GM23338 (cell line): ENCODE measurements around the gene CCDC177. TPM values are rescaled to one million over a fixed set of nuclear protein-coding genes. Genes with fewer than 3 reads are reported as not detected.

Source experiments
- ATAC-seq: fragments of 200-7000 bp; cut with Tn5 transposase; 3 replicates; pipeline ENCODE4 v1.9.1; 2020
- DNase-seq: peaks from one replicate; pipeline ENCODE4 v3.0.0-alpha.2; 2015; ENCODE audit warnings: low spot score
- H2AFZ ChIP-seq: fragments of 200-600 bp; sonication (generic); 2 replicates; pipeline ENCODE4 v1.8.0; 2016; ENCODE audit warnings: antibody characterized with exemption, mild to moderate bottlenecking, moderate library complexity
- H3F3A ChIP-seq: fragments of 200-600 bp; sonication (generic); replicated peaks from 2 replicates; pipeline ENCODE4 v1.8.0; 2017; ENCODE audit warnings: antibody characterized with exemption, mixed run types, low read depth
- H3K27ac ChIP-seq: fragments of 200-600 bp; sonication (generic); 2 replicates; pipeline ENCODE4 v1.6.1; 2016; ENCODE audit warnings: low read depth
- H3K27me3 ChIP-seq: fragments of 200-600 bp; sonication (generic); 2 replicates; pipeline ENCODE4 v1.8.0; 2016; ENCODE audit warnings: mild to moderate bottlenecking, mixed run types, moderate library complexity; ENCODE audit not compliant: insufficient read depth
- H3K36me3 ChIP-seq: fragments of 200-600 bp; sonication (generic); 2 replicates; pipeline ENCODE4 v1.8.0; 2016; ENCODE audit warnings: mild to moderate bottlenecking; ENCODE audit not compliant: insufficient read depth
- H3K4me1 ChIP-seq: fragments of 200-600 bp; sonication (generic); 2 replicates; pipeline ENCODE4 v1.8.0; 2016; ENCODE audit warnings: mild to moderate bottlenecking, moderate library complexity; ENCODE audit not compliant: insufficient read depth
- H3K4me2 ChIP-seq: fragments of 200-600 bp; sonication (generic); 2 replicates; pipeline ENCODE4 v1.7.1; 2017; ENCODE audit warnings: mixed run types
- H3K4me3 ChIP-seq: fragments of 200-600 bp; sonication (generic); 2 replicates; pipeline ENCODE4 v1.6.1; 2016; ENCODE audit warnings: mixed run types
- H3K79me2 ChIP-seq: fragments of 200-600 bp; sonication (generic); replicated peaks from 2 replicates; pipeline ENCODE4 v1.8.0; 2017; ENCODE audit warnings: mild to moderate bottlenecking; ENCODE audit not compliant: insufficient read depth
- H3K9me2 ChIP-seq: fragments of 200-600 bp; sonication (generic); 2 replicates; pipeline ENCODE4 v1.8.0; 2017; ENCODE audit not compliant: insufficient read depth
- H4K20me1 ChIP-seq: fragments of 200-600 bp; sonication (generic); replicated peaks from 2 replicates; pipeline ENCODE4 v1.8.0; 2017; ENCODE audit warnings: mild to moderate bottlenecking; ENCODE audit not compliant: insufficient read depth
- H3K27ac Mint-ChIP-seq: 2 replicates; pipeline ENCODE4 v1.8.0; 2020; ENCODE audit warnings: inconsistent platforms, mild to moderate bottlenecking, moderate library complexity, mixed read lengths
- H3K27me3 Mint-ChIP-seq: 3 replicates; pipeline ENCODE4 v1.8.0; 2022; ENCODE audit warnings: low read depth, mild to moderate bottlenecking, moderate library complexity, mixed read lengths, inconsistent platforms; ENCODE audit not compliant: insufficient read depth, poor library complexity
- H3K36me3 Mint-ChIP-seq: 3 replicates; pipeline ENCODE4 v1.8.0; 2021; ENCODE audit warnings: low read depth, mild to moderate bottlenecking, inconsistent platforms, moderate library complexity, mixed read lengths
- H3K4me1 Mint-ChIP-seq: 3 replicates; pipeline ENCODE4 v1.8.0; 2020; ENCODE audit warnings: mild to moderate bottlenecking, inconsistent platforms, mixed read lengths
- H3K4me3 Mint-ChIP-seq: 3 replicates; pipeline ENCODE4 v1.8.0; 2021; ENCODE audit warnings: moderate library complexity, mild to moderate bottlenecking, inconsistent platforms, mixed read lengths
- H3K9me3 Mint-ChIP-seq: 3 replicates; pipeline ENCODE4 v1.8.0; 2020; ENCODE audit warnings: moderate library complexity, mild to moderate bottlenecking, inconsistent platforms, mixed read lengths
- CREB1 ChIP-seq: fragments of 250-450 bp; sonication (Bioruptor Pico); IDR thresholded peaks from 2 replicates; pipeline ENCODE4 v1.5.0; 2020; ENCODE audit warnings: low read depth, mild to moderate bottlenecking, moderate library complexity
- ETS1 ChIP-seq: IDR thresholded peaks from 2 replicates; pipeline ENCODE4 v1.6.1; 2016; ENCODE audit warnings: antibody characterized with exemption
- EZH2 ChIP-seq: fragments of 200-600 bp; sonication (generic); IDR thresholded peaks from one replicate; pipeline ENCODE4 v1.8.0; 2017; ENCODE audit warnings: antibody characterized with exemption, mild to moderate bottlenecking, low read depth; ENCODE audit not compliant: unreplicated experiment
- EZH2phosphoT487 ChIP-seq: fragments of 200-600 bp; sonication (generic); IDR thresholded peaks from one replicate; pipeline ENCODE4 v1.8.1; 2018; ENCODE audit warnings: antibody characterized with exemption; ENCODE audit not compliant: unreplicated experiment
- JUNB ChIP-seq: IDR thresholded peaks from one replicate; pipeline ENCODE4 v1.6.1; 2016; ENCODE audit warnings: antibody characterized with exemption; ENCODE audit not compliant: unreplicated experiment
- NANOG ChIP-seq: IDR thresholded peaks from 2 replicates; pipeline ENCODE4 v1.6.1; 2016; ENCODE audit warnings: antibody characterized with exemption, borderline replicate concordance
- STAT1 ChIP-seq: IDR thresholded peaks from one replicate; pipeline ENCODE4 v1.6.1; 2016; ENCODE audit warnings: antibody characterized with exemption; ENCODE audit not compliant: unreplicated experiment
- ZNF331 ChIP-seq: fragments of 250-450 bp; sonication (Bioruptor Pico); IDR thresholded peaks from 2 replicates; pipeline ENCODE4 v1.5.0; 2020; ENCODE audit warnings: low read depth, mild to moderate bottlenecking, moderate library complexity
- ZNF462 ChIP-seq: fragments of 250-450 bp; sonication (Bioruptor Pico); IDR thresholded peaks from 2 replicates; pipeline ENCODE4 v1.5.0; 2020; ENCODE audit warnings: mild to moderate bottlenecking, moderate library complexity
- polyA plus RNA-seq: library from polyadenylated mRNA; unstranded; fragments of >200 nt; fragmentation: Nextera tagmentation; extraction: Ambion mirVana; gene quantifications from 2 replicates; pipeline ENCODE4 v1.2.1, GENCODE V29; 2016
- total RNA-seq: library from RNA; depleted of rRNA; stranded (reverse); fragments of >200 nt; shearing (Covaris generic); gene quantifications from 2 replicates; pipeline ENCODE4 v1.2.3, GENCODE V29; 2014

The CCDC177 gene
- total and polyA plus RNA-seq, 2 experiments from 2014 or later: 0.18 to 1.7 TPM

GRCh38 chr14:69619012-69619411, 44.3 kb upstream of the CCDC177 start (continued):
- TF ChIP-seq ZNF462 (CRISPR knock-in tag) (no peak), CREB1 (no peak), JUNB (no peak), EZH2phosphoT487 (no peak), NANOG (no peak)

- Mint-ChIP-seq H3K36me3 (no peaks in the 10 kb centered on the region), H3K9me3 (no peaks in the 10 kb centered on the region), H3K27me3 (peaks cover 2% of the 10 kb centered on the region), H3K4me1 (peaks cover 20% of the 10 kb centered on the region), H3K4me3 (no peak overlapping the region), H3K27ac (no peak overlapping the region)
- Histone ChIP-seq H3K27ac (no peak overlapping the region), H3K4me2 (no peak overlapping the region), H3F3A (no peaks in the 10 kb centered on the region), H2AFZ (no peak overlapping the region), H3K79me2 (no peaks in the 10 kb centered on the region), H3K27me3 (peaks cover 11% of the 10 kb centered on the region), H3K4me1 (peaks cover 2% of the 10 kb centered on the region), H3K4me3 (no peak overlapping the region), H4K20me1 (no peaks in the 10 kb centered on the region), H3K9me2 (no peaks in the 10 kb centered on the region), H3K36me3 (no peaks in the 10 kb centered on the region)
- no peak for DNase-seq
- ATAC-seq: no peak
- no peak for TF ChIP-seq EZH2phosphoT487
- TF ChIP-seq ZNF462 (CRISPR knock-in tag): no peak
- no peak for TF ChIP-seq JUNB
- no peak for TF ChIP-seq STAT1
- no peak for TF ChIP-seq NANOG
- TF ChIP-seq EZH2: no peak
- TF ChIP-seq ZNF331 (CRISPR knock-in tag): no peak
- no peak for TF ChIP-seq ETS1
These were observed 43.1 kb upstream of the CCDC177 start for GRCh38 chr14:69617796-69618195.
